Endometrial microvascular endothelial cells (primary cell): ENCODE data around the gene HDLBP. TPM values are rescaled to one million over a fixed set of nuclear protein-coding genes. Genes with fewer than 3 reads are reported as not detected.

ENCODE experiments used
- in situ Hi-C: cut with HindIII; loops from 2 replicates; pipeline ENCODE4 v1.10.0; 2017; ENCODE audit warnings: low sequenced_read_pairs, low pct_unique_long_range_greater_than_20kb; ENCODE audit errors: inconsistent ontology term
- total RNA-seq: library from RNA; depleted of rRNA; stranded (reverse); fragments of >200 nt; gene quantifications from one replicate; pipeline ENCODE4 v1.2.3, GENCODE V29; 2015; ENCODE audit errors: inconsistent ontology term

Gene HDLBP
- 354 TPM for total RNA-seq

GRCh38 chr2:241315093-241315878 is at the start of gene HDLBP:
HDLBP (minus strand) TSS chr2:241315672; CDS start chr2:241266869, 48,803 bp downstream.
- in situ Hi-C loops: no loop called here

GRCh38 chr2:241364781-241365180 is 49.3 kb upstream of the HDLBP start:
- in situ Hi-C loops: no loop called here

GRCh38 chr2:241363426-241363825 is 48.0 kb upstream of the HDLBP start:
- in situ Hi-C loops: no loop called here

- in situ Hi-C loops: no loop called here
These were observed 44.1 kb upstream of the HDLBP start for GRCh38 chr2:241359481-241360045.

GRCh38 chr2:241358470-241358869 is 43.0 kb upstream of the HDLBP start:
- in situ Hi-C loops: no loop called here

- in situ Hi-C loops: no loop called here
These were observed 42.1 kb upstream of the HDLBP start for GRCh38 chr2:241357531-241357930.

GRCh38 chr2:241356871-241357260 is 41.4 kb upstream of the HDLBP start:
- in situ Hi-C loops: no loop called here

- in situ Hi-C loops: no loop called here
These were observed 40.8 kb upstream of the HDLBP start, which contains the start of gene FARP2 for GRCh38 chr2:241355983-241356870. FARP2 (plus strand) TSS chr2:241356285; CDS start chr2:241373108, 16,823 bp downstream.

GRCh38 chr2:241354668-241355658 is 39.5 kb upstream of the HDLBP start:
- in situ Hi-C loops: no loop called here

GRCh38 chr2:241352227-241352626 is 36.8 kb upstream of the HDLBP start:
- in situ Hi-C loops: no loop called here

- in situ Hi-C loops: no loop called here
These were observed 36.2 kb upstream of the HDLBP start for GRCh38 chr2:241351640-241352031.

GRCh38 chr2:241350878-241351639 is 35.6 kb upstream of the HDLBP start:
- in situ Hi-C loops: no loop called here

- in situ Hi-C loops: no loop called here
These were observed 35.0 kb upstream of the HDLBP start for GRCh38 chr2:241350530-241350877.

GRCh38 chr2:241349941-241350340 is 34.5 kb upstream of the HDLBP start:
- in situ Hi-C loops: no loop called here

- in situ Hi-C loops: no loop called here
These were observed 29.6 kb upstream of the HDLBP start for GRCh38 chr2:241344925-241345651.

- in situ Hi-C loops: no loop called here
These were observed 25.2 kb upstream of the HDLBP start for GRCh38 chr2:241340631-241341163.
